Heart right ventricle (tissue), 16 donors: ENCODE data around the gene ITPRID2. TPM values are rescaled to one million over a fixed set of nuclear protein-coding genes. Genes with fewer than 3 reads are reported as not detected.
A peak's percentile ranks its signal among the peaks of the same experiment; 100 is the strongest.

Source experiments
- ATAC-seq, 8 donors: fragments of 200-7000 bp; cut with Tn5 transposase; one replicate each; pipeline ENCODE4 v1.9.1; 2020; ENCODE audit warnings: mild to moderate bottlenecking in 8 of 8, moderate library complexity in 8 of 8, moderate number of reproducible peaks in 1 of 8
- DNase-seq, 2 donors: peaks; one replicate each; pipeline ENCODE4 v3.0.0-alpha.2; 2020
- H3K27ac ChIP-seq, 10 donors: fragments of 200-600 bp; sonication (generic) in 2 of 10; one replicate each; pipeline versions ENCODE4 v1.5.0 to v1.8.0; 2020 to 2022; ENCODE audit warnings: mild to moderate bottlenecking in 3 of 10
- H3K27me3 ChIP-seq, 7 donors: fragments of 200-600 bp; one replicate each; pipeline ENCODE4 v1.8.0; 2021 to 2022; ENCODE audit warnings: mild to moderate bottlenecking in 2 of 7
- H3K36me3 ChIP-seq, 9 donors: fragments of 200-600 bp; sonication (generic) in 1 of 9; one replicate each; pipeline versions ENCODE4 v1.5.0 to v1.8.0; 2020 to 2022; ENCODE audit warnings: mild to moderate bottlenecking in 2 of 9
- H3K4me1 ChIP-seq, 9 donors: fragments of 200-600 bp; sonication (generic) in 1 of 9; one replicate each; pipeline versions ENCODE4 v1.5.0 to v1.8.0; 2020 to 2022; ENCODE audit warnings: mild to moderate bottlenecking in 4 of 9
- H3K4me3 ChIP-seq, 10 donors: fragments of 200-600 bp; sonication (generic) in 2 of 10; one replicate each; pipeline versions ENCODE4 v1.5.0 to v1.8.0; 2020 to 2022; ENCODE audit warnings: mild to moderate bottlenecking in 7 of 10, moderate library complexity in 2 of 10
- H3K9me3 ChIP-seq, 11 donors: fragments of 200-600 bp in 10 of 11; sonication (generic) in 2 of 11; one replicate each; pipeline versions ENCODE4 v1.5.0 to v1.8.0; 2013 to 2022; ENCODE audit warnings: mild to moderate bottlenecking in 2 of 11, control low read depth in 1 of 11, moderate library complexity in 1 of 11
- WGBS, 2 donors: extraction: QIAGEN DNeasy Blood & Tissue Kit; methylation state at CpG; one replicate each; pipeline ENCODE4 v1.1.7; 2013; ENCODE audit warnings: inconsistent platforms in 1 of 2; 5-methylcytosine and 5-hydroxymethylcytosine counted together
- intact Hi-C, 10 donors: fragments of 100-400 bp; cut with DNase I; formaldehyde crosslinking; loops; one replicate each; pipeline versions ENCODE4 v1.11.1 to v1.14.2; 2022
- polyA plus RNA-seq, 2 donors: library from polyadenylated mRNA; stranded (reverse); fragments of 200-250 nt; gene quantifications; one replicate each; pipeline ENCODE4 v1.2.3, GENCODE V29; 2013
- total RNA-seq, 10 donors: library from RNA; stranded (reverse); fragmentation: NEBNext Ultra II Directional in 3 of 10; extraction: Animal tissue kit (Norgen Biotek cat#: 25700) in 3 of 10; gene quantifications; one replicate each; pipeline versions ENCODE4 v1.2.1 to v1.2.4, GENCODE V29; 2021 to 2023
- TF ChIP-seq, protein P1 (sequence below), 9 donors: fragments of 200-600 bp; sonication (generic) in 2 of 9; IDR thresholded peaks; one replicate each; pipeline versions ENCODE4 v1.5.0 to v1.8.0; 2021 to 2022; ENCODE audit warnings: antibody characterized with exemption in 9 of 9, mild to moderate bottlenecking in 5 of 9, moderate library complexity in 1 of 9
- donor health status: Arrhythmogenic right ventricular cardiomyopathy.
- donor health status: ischemic (EF 13 %, LVEDD 7.1; RV severe dilation, severe dysfunction).
- donor health status: healthy with polysubstance abuse.
- donor health status: DM: no; HTN: yes; CAD: no.
- donor health status: DM: no; HTN: no; CAD: no.
- donor health status: ischemic (EF 25% LVEDD 6.9; RV normal size, moderate dysfunction).
- donor health status: ischemic (EF 25% LVEDD 5.7; RV mildly dilated, moderate dysfunction).
- donor health status: healthy.
- donor health status: DM: yes; HTN: yes; CAD: no.
- donor health status: Ischemic cardiomyopathy.
- donor health status: ischemic (EF 35%, LVEDD 5.7; RV mildly dilated, moderate dysfunction).
- donor health status: nonischemic (EF 11% LVEDD 7.7; RV severe dilation, severe dysfunction).
- donor health status: DM: yes; HTN: yes; CAD: no.
- donor health status: PGD.
- donor health status: ischemic (EF 29% LVEDD 5.4; RV normal size, mild dysfunction).
- donor health status: nonischemic (EF 23%, LVEDD 6.1; RV moderate dilation, normal function).

The ITPRID2 gene
- total and polyA plus RNA-seq, 12 donors, result 30.6 to 119 (median 67.9) TPM

DNA sequence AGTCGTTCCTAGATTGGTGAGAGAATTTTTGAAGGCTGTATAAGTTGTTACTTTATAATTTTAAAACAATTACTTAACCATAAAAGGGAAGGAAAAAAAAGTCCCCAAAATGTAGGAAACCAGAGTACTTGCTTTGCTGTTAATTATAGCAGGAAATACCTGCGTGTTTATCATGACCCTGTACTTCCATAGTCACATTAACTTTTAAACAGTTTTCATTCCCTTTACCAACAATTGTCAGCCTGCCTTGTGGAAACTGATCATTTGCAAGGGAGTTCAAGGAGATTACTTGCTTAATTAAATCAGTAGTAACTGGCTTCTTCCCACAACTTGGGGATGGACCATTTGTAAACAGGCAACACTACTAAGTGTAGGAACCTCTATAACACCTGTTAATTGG is 6.4 kb upstream of the ITPRID2 start:
- TF ChIP-seq, protein P1, sequence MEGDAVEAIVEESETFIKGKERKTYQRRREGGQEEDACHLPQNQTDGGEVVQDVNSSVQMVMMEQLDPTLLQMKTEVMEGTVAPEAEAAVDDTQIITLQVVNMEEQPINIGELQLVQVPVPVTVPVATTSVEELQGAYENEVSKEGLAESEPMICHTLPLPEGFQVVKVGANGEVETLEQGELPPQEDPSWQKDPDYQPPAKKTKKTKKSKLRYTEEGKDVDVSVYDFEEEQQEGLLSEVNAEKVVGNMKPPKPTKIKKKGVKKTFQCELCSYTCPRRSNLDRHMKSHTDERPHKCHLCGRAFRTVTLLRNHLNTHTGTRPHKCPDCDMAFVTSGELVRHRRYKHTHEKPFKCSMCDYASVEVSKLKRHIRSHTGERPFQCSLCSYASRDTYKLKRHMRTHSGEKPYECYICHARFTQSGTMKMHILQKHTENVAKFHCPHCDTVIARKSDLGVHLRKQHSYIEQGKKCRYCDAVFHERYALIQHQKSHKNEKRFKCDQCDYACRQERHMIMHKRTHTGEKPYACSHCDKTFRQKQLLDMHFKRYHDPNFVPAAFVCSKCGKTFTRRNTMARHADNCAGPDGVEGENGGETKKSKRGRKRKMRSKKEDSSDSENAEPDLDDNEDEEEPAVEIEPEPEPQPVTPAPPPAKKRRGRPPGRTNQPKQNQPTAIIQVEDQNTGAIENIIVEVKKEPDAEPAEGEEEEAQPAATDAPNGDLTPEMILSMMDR (IDR thresholded peaks at IDR 0.05), result no peak
- Histone ChIP-seq H3K36me3 (no peaks in the 10 kb centered on the region), H3K27ac (no peak overlapping the region), H3K27me3 (no peaks in the 10 kb centered on the region), H3K9me3 (no peaks in the 10 kb centered on the region), H3K4me3 (no peak overlapping the region), H3K4me1 (peaks cover 0 to 24% (median 5%) of the 10 kb centered on the region in 9 donors)
- no peak for ATAC-seq
- intact Hi-C loops, result loop anchor here in 1 of 10 donors (10.0 kb wide), 1 partner anchor 70 kb away; no protein-coding TSS in a partner anchor
- no peak for DNase-seq
- WGBS, 2 donors, result 44 to 51% methylated on average over 2 of the region's 2 CpGs

DNA sequence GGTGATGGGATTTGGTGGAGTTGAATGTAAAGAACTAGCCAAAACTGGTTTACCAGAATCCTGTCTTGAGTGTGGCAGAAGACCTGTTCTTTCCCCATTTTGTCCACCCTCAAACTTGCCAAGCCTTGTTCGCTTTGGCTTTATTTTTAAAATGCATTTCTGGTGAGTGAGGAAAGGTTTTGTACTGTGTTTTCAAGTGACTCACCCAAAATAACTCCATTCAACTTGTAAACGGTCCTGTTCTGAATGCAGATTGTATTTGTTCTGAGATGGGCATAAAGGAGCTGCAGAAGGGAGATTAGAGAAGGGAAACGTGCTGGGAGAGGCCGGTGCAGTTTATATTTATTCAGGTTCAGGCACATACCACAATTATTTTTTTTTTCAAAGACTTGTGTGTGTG is 5.3 kb upstream of the ITPRID2 start:
- DNase-seq, result no peak
- no peaks in the 10 kb centered on the region for H3K9me3 ChIP-seq
- no peak overlapping the region for H3K4me3 ChIP-seq
- TF ChIP-seq, protein P1 (IDR thresholded peaks at IDR 0.05), result no peak
- H3K27ac ChIP-seq, result no peak overlapping the region
- 49 to 56% methylated on average over 4 of the region's 4 CpGs for WGBS, 2 donors
- H3K27me3 ChIP-seq, result no peaks in the 10 kb centered on the region
- intact Hi-C loops, result loop anchor here in 1 of 10 donors (10.0 kb wide), 1 partner anchor 71 kb away; no protein-coding TSS in a partner anchor
- peaks cover 0 to 35% (median 14%) of the 10 kb centered on the region in 9 donors for H3K4me1 ChIP-seq
- peak in 1 of 8 donors; percentile 30 for ATAC-seq
- no peaks in the 10 kb centered on the region for H3K36me3 ChIP-seq

DNA sequence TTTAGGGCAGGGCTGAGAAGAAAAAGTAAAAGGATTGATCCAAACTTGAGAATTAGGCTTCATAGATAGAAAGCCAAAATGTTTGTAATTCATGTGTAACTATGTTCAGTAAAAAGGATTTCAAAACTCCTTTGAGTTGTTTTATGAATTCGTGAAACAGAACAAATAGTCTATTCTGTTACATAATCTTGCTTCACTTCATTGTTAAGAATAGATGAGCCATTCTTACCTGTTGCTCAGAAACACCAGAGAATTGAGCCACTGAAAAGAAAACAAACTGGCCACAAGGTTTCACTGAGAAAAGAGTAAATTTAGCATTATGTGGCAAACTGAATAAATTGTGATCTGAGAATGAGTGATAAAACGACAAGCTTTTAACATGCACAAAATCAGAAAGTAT is 4.5 kb upstream of the ITPRID2 start:
- H3K4me3 ChIP-seq, result no peak overlapping the region
- no peak for ATAC-seq
- WGBS, 2 donors, result 85% methylated on average over 2 of the region's 2 CpGs
- H3K27ac ChIP-seq, result peak overlapping the region in 1 of 10 donors; percentile 6
- H3K27me3 ChIP-seq, result no peaks in the 10 kb centered on the region
- TF ChIP-seq, protein P1 (IDR thresholded peaks at IDR 0.05), result no peak
- intact Hi-C loops, result loop anchor here in 1 of 10 donors (10.0 kb wide), 1 partner anchor 72 kb away; no protein-coding TSS in a partner anchor
- no peaks in the 10 kb centered on the region for H3K9me3 ChIP-seq
- DNase-seq, result no peak
- H3K36me3 ChIP-seq, result no peaks in the 10 kb centered on the region
- H3K4me1 ChIP-seq, result peaks cover 0 to 36% (median 14%) of the 10 kb centered on the region in 9 donors

DNA sequence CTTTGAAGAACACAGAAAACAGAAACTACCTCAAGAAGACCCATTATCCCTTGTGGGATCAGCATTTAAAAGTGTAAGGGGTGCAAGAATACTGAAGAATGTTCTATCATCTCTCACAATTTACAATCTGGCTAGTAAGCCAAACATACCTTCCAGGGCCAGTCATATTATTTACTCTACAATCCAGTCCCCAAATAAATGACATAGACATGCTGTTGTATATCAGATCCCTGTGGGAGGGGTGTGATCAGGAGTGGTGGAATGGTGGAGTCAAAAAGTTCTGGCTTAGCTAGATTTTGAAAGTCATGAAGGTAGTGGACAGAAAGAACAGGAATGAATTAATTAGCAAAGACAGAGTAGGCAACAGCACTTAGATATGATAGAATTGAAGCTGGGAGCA is 1.8 kb upstream of the ITPRID2 start:
- peaks cover 0 to 7% (median 0%) of the 10 kb centered on the region in 9 donors for H3K36me3 ChIP-seq
- TF ChIP-seq, protein P1 (IDR thresholded peaks at IDR 0.05), result no peak
- H3K27me3 ChIP-seq, result no peaks in the 10 kb centered on the region
- H3K27ac ChIP-seq, result peak overlapping the region in 6 of 10 donors; percentile 28 to 98 (median 96)
- ATAC-seq, result no peak
- no peak for DNase-seq
- intact Hi-C loops, result loop anchor here in 5 of 10 donors (5.0 to 10.0 kb wide), 7 partner anchors 75 to 907 kb away; partner anchors contain the start of gene UBE2E3 (in 1 of the 5)
- no peak overlapping the region for H3K4me3 ChIP-seq
- peaks cover 0 to 46% (median 28%) of the 10 kb centered on the region in 9 donors for H3K4me1 ChIP-seq
- no peaks in the 10 kb centered on the region for H3K9me3 ChIP-seq
